ENCODE data around the gene VEPH1. TPM values are rescaled to one million over a fixed set of nuclear protein-coding genes. Genes with fewer than 3 reads are reported as not detected.

Gene VEPH1
- total RNA-seq, 1 donor from 2014 or later: 139 TPM

GRCh38 chr3:157347577-157348303 is 155.5 kb downstream of the VEPH1 start:
- H3K4me1 ChIP-seq: no peaks in the 10 kb centered on the region
- no peak overlapping the region for H3K27ac ChIP-seq
- H3K36me3 ChIP-seq: no peaks in the 10 kb centered on the region
- no peak overlapping the region for H3K4me3 ChIP-seq
- H3K27me3 ChIP-seq: no peaks in the 10 kb centered on the region
- intact Hi-C loops (cut with DNase I): no loop called here
- DNase-seq: no peak
- TF ChIP-seq CTCF (IDR thresholded peaks at IDR 0.05): no peak
- peak; percentile 34 for ATAC-seq
- no peaks in the 10 kb centered on the region for H3K9me3 ChIP-seq

GRCh38 chr3:157336252-157337009 is 166.8 kb downstream of the VEPH1 start:
- Histone ChIP-seq H3K4me3 (no peak overlapping the region), H3K9me3 (no peaks in the 10 kb centered on the region), H3K4me1 (no peaks in the 10 kb centered on the region), H3K27me3 (no peaks in the 10 kb centered on the region), H3K27ac (no peak overlapping the region), H3K36me3 (no peaks in the 10 kb centered on the region)
- no peak for TF ChIP-seq CTCF (IDR thresholded peaks at IDR 0.05)
- ATAC-seq (no peak), DNase-seq (no peak)
- intact Hi-C loops (cut with DNase I): no loop called here

- DNase-seq: no peak
- Histone ChIP-seq H3K36me3 (no peaks in the 10 kb centered on the region), H3K27me3 (no peaks in the 10 kb centered on the region), H3K4me1 (no peaks in the 10 kb centered on the region), H3K4me3 (no peak overlapping the region), H3K9me3 (no peaks in the 10 kb centered on the region), H3K27ac (no peak overlapping the region)
- TF ChIP-seq CTCF (IDR thresholded peaks at IDR 0.05): no peak
- ATAC-seq: peak; percentile 17
- intact Hi-C loops (cut with DNase I): no loop called here
Measured at GRCh38 chr3:157335233-157336076, 167.8 kb downstream of the VEPH1 start.

GRCh38 chr3:157333551-157333991 is 169.6 kb downstream of the VEPH1 start:
- H3K4me1 ChIP-seq: peaks cover 5% of the 10 kb centered on the region
- no peak overlapping the region for H3K4me3 ChIP-seq
- no peak overlapping the region for H3K27ac ChIP-seq
- TF ChIP-seq CTCF (IDR thresholded peaks at IDR 0.05): no peak
- intact Hi-C loops (cut with DNase I): no loop called here
- no peak for ATAC-seq
- no peaks in the 10 kb centered on the region for H3K27me3 ChIP-seq
- H3K36me3 ChIP-seq: no peaks in the 10 kb centered on the region
- DNase-seq: no peak
- H3K9me3 ChIP-seq: no peaks in the 10 kb centered on the region

- peaks cover 5% of the 10 kb centered on the region for H3K4me1 ChIP-seq
- no peaks in the 10 kb centered on the region for H3K27me3 ChIP-seq
- no peak for TF ChIP-seq CTCF (IDR thresholded peaks at IDR 0.05)
- no peak overlapping the region for H3K4me3 ChIP-seq
- H3K36me3 ChIP-seq: no peaks in the 10 kb centered on the region
- H3K9me3 ChIP-seq: no peaks in the 10 kb centered on the region
- no peak overlapping the region for H3K27ac ChIP-seq
- intact Hi-C loops (cut with DNase I): no loop called here
- ATAC-seq: no peak
- no peak for DNase-seq
Measured at GRCh38 chr3:157330206-157330605, 173.0 kb downstream of the VEPH1 start.
